ENCODE results near the gene GJA5. TPM values are rescaled to one million over a fixed set of nuclear protein-coding genes. Genes with fewer than 3 reads are reported as not detected.

Gene GJA5
- total RNA-seq, result under 0.01 TPM in 1 of 2 replicates, not detected in the other

DNA sequence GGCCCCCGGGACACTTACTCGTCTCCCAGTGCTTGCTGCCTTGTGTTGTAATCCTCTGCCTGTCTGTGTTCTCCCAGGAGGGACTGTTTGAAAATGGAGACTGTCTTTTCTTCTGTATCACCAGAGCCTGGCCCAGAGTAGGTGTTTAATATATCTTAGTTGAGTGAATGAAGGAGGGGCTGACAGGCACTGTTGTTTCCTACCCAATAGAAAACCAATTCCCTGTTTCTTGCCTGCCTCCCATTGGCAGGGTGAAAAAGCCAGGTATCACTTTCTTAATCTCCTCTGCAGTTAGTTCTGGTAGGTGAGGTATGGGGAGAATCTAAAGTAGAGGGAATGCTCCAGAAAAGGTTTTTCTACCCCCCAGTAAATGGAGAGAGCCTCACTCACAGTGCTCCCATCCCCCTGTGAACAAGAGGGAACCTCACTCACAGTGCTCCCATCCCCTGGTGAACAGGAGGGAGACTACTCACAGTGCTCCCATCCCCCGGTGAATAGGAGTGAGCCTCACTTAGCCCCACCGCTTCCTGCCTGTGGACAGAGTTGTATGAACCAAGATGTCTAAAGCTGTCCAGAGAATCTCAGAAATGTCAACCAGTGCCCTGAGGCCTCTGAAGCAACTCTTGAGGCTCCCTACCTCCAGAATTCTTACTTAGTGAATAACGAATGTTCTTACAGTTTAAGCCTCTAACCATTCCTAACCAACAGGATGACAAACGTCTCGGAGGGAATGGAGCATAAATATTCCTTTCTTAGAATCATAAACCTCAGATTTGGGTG is at the start of gene GJA5:
TSS of gene GJA5 (minus strand) at position 122 of the 780 bp plus-strand sequence. CDS start 1,364 bp downstream, outside the sequence.

Other genes starting within 250 kb of the GJA5 start
- gene BCL9, start 219.1 kb downstream of the GJA5 start, total RNA-seq, result 3.8 and 5.7 TPM in 2 replicates
- 1.9 and 4.4 TPM in 2 replicates for gene ACP6, start 90.1 kb downstream of the GJA5 start, total RNA-seq
- gene GJA8, start 142.2 kb upstream of the GJA5 start, total RNA-seq, result not detected in 2 replicates
- gene GPR89B, start 167.8 kb upstream of the GJA5 start, total RNA-seq, result 16.0 and 22.9 TPM in 2 replicates